IMR-90 (cell line): ENCODE results near the gene ADAMTS17. TPM values are rescaled to one million over a fixed set of nuclear protein-coding genes. Genes with fewer than 3 reads are reported as not detected.

ENCODE experiments used
- ATAC-seq: fragments of 200-7000 bp; cut with Tn5 transposase; 2 replicates; pipeline ENCODE4 v1.9.1; 2020; ENCODE audit warnings: low read depth, mild to moderate bottlenecking, moderate library complexity
- BruUV-seq: library from RNA; stranded (reverse); fragments of 400-500 nt; replicated peaks from 2 replicates; lab custom pipeline; 2021; lab: Mats Ljungman, UMichigan
- CTCF ChIA-PET: fragments of 300-600 bp; formaldehyde crosslinking; extraction: SDS; loops from one replicate; lab custom pipeline; 2021; ENCODE audit warnings: antibody characterized with exemption; lab: Yijun Ruan, JAX
- POLR2A ChIA-PET: fragments of 300-600 bp; sonication (Branson Sonifier 250); formaldehyde crosslinking; loops from one replicate; lab custom pipeline; 2022; ENCODE audit warnings: antibody characterized with exemption; ENCODE audit not compliant: unreplicated experiment; lab: Charles Lee
- DNase-seq: peaks from one replicate; pipeline ENCODE4 v3.0.0; 2013
- H2AFZ ChIP-seq: replicated peaks from 2 replicates; pipeline ENCODE3; 2013; ENCODE audit warnings: low read length, mild to moderate bottlenecking; ENCODE audit not compliant: poor library complexity
- H2AK5ac ChIP-seq: 2 replicates; pipeline ENCODE4 v1.6.1; 2013; ENCODE audit warnings: low read depth, low read length, inconsistent platforms
- H2AK9ac ChIP-seq: replicated peaks from 2 replicates; pipeline ENCODE3; 2013; ENCODE audit warnings: mild to moderate bottlenecking, low read depth, low read length, moderate library complexity; ENCODE audit not compliant: poor library complexity
- H2BK120ac ChIP-seq: 2 replicates; pipeline ENCODE4 v1.6.1; 2013; ENCODE audit warnings: low read depth, low read length, inconsistent platforms
- H2BK15ac ChIP-seq: 3 replicates; pipeline ENCODE4 v1.6.1; 2013; ENCODE audit warnings: low read depth, low read length, inconsistent platforms
- H2BK20ac ChIP-seq: 2 replicates; pipeline ENCODE4 v1.6.1; 2013; ENCODE audit warnings: low read depth, mild to moderate bottlenecking, inconsistent platforms, low read length, moderate library complexity
- H2BK5ac ChIP-seq: 2 replicates; pipeline ENCODE4 v1.6.1; 2013; ENCODE audit warnings: mild to moderate bottlenecking, low read depth, low read length, inconsistent platforms; ENCODE audit not compliant: poor library complexity, severe bottlenecking
- H3K14ac ChIP-seq: replicated peaks from 2 replicates; pipeline ENCODE4 v1.6.1; 2013; ENCODE audit warnings: low read depth, low read length, inconsistent platforms
- H3K18ac ChIP-seq: 2 replicates; pipeline ENCODE4 v1.6.1; 2013; ENCODE audit warnings: low read depth, low read length, control low read depth
- H3K23ac ChIP-seq: 2 replicates; pipeline ENCODE4 v1.6.1; 2013; ENCODE audit warnings: low read depth, low read length, inconsistent platforms
- H3K27ac ChIP-seq: 2 replicates; pipeline ENCODE4 v1.5.1; 2013; ENCODE audit warnings: mild to moderate bottlenecking, control low read depth, low read length; ENCODE audit not compliant: insufficient read depth
- H3K27me3 ChIP-seq: 2 replicates; pipeline ENCODE4 v1.6.1; 2013; ENCODE audit warnings: low read length; ENCODE audit not compliant: control insufficient read depth, insufficient read depth
- H3K36me3 ChIP-seq: 2 replicates; pipeline ENCODE4 v1.6.1; 2013; ENCODE audit warnings: low read length, mixed read lengths; ENCODE audit not compliant: control insufficient read depth, insufficient read depth
- H3K4ac ChIP-seq: 2 replicates; pipeline ENCODE4 v1.6.1; 2013; ENCODE audit warnings: low read depth, low read length, inconsistent platforms
- H3K4me1 ChIP-seq: 2 replicates; pipeline ENCODE4 v1.6.1; 2013; ENCODE audit warnings: low read length, mixed read lengths; ENCODE audit not compliant: control insufficient read depth, insufficient read depth
- H3K4me2 ChIP-seq: 2 replicates; pipeline ENCODE4 v1.6.1; 2013; ENCODE audit warnings: low read depth, mild to moderate bottlenecking, control low read depth, low read length, moderate library complexity
- H3K4me3 ChIP-seq: 2 replicates; pipeline ENCODE4 v1.5.1; 2013; ENCODE audit warnings: low read depth, mild to moderate bottlenecking, control low read depth, low read length, moderate library complexity; ENCODE audit not compliant: insufficient read depth
- H3K56ac ChIP-seq: 2 replicates; pipeline ENCODE4 v1.6.1; 2013; ENCODE audit warnings: low read length, inconsistent platforms; ENCODE audit not compliant: insufficient read depth; ENCODE audit errors: extremely low read depth
- H3K79me1 ChIP-seq, 2 experiments: 2 replicates each; pipeline ENCODE4 v1.6.1; 2013; ENCODE audit warnings: low read length in 2 of 2, inconsistent platforms in 1 of 2, low read depth in 1 of 2
- H3K9ac ChIP-seq: 2 replicates; pipeline ENCODE4 v1.6.1; 2013; ENCODE audit warnings: low read depth, low read length, control low read depth
- H3K9me1 ChIP-seq: 2 replicates; pipeline ENCODE4 v1.6.1; 2013; ENCODE audit warnings: low read length, inconsistent platforms; ENCODE audit not compliant: insufficient read depth
- H3K9me3 ChIP-seq: 2 replicates; pipeline ENCODE4 v1.6.1; 2013; ENCODE audit warnings: low read length; ENCODE audit not compliant: control insufficient read depth, insufficient read depth
- H4K20me1 ChIP-seq: 2 replicates; pipeline ENCODE4 v1.6.1; 2013; ENCODE audit warnings: low read length, inconsistent platforms; ENCODE audit not compliant: insufficient read depth
- H4K5ac ChIP-seq: 2 replicates; pipeline ENCODE4 v1.6.1; 2013; ENCODE audit warnings: mild to moderate bottlenecking, low read depth, low read length, control low read depth
- H4K8ac ChIP-seq, 2 experiments: 2 replicates each; pipeline ENCODE4 v1.6.1; 2013; ENCODE audit warnings: low read depth in 2 of 2, low read length in 2 of 2, control low read depth in 1 of 2, inconsistent platforms in 1 of 2
- H4K91ac ChIP-seq: 2 replicates; pipeline ENCODE4 v1.6.1; 2013; ENCODE audit warnings: low read depth, low read length, inconsistent platforms; ENCODE audit not compliant: insufficient read depth
- CTCF ChIP-seq: conservative IDR thresholded peaks from 2 replicates; pipeline ENCODE4 v1.5.1; 2012; ENCODE audit warnings: mild to moderate bottlenecking, low read depth, low read length, improper control_type of control experiment
- NFE2L2 ChIP-seq: fragments of 150-350 bp; IDR thresholded peaks from 2 replicates; pipeline ENCODE4 v1.6.1; 2016; ENCODE audit warnings: low read depth, mild to moderate bottlenecking, low read length
- POLR2A ChIP-seq: IDR thresholded peaks from 2 replicates; pipeline ENCODE4 v1.6.1; 2012; ENCODE audit warnings: mild to moderate bottlenecking, low read depth, low read length
- RFX5 ChIP-seq: IDR thresholded peaks from 2 replicates; pipeline ENCODE4 v1.8.0; 2012; ENCODE audit warnings: low read depth, mild to moderate bottlenecking, low read length, moderate library complexity
- SMC3 ChIP-seq: fragments of 150-350 bp; IDR thresholded peaks from 2 replicates; pipeline ENCODE4 v1.6.1; 2016; ENCODE audit warnings: low read depth, mild to moderate bottlenecking, antibody characterized with exemption, low read length, moderate library complexity
- WGBS, 2 experiments: methylation state at CpG; one replicate each; pipeline versions ENCODE4 v1.1.5 to v1.1.7; 2013; ENCODE audit warnings: missing lambda C conversion rate in 2 of 2; ENCODE audit not compliant: insufficient read length in 1 of 2; ENCODE audit errors: extremely low coverage in 2 of 2; 5-methylcytosine and 5-hydroxymethylcytosine counted together
- dilution Hi-C: fragments of 300-500 bp; cut with HindIII; formaldehyde crosslinking; loops from one replicate; pipeline ENCODE4 v1.14.3; 2018; ENCODE audit warnings: low sequenced_read_pairs; ENCODE audit not compliant: unreplicated experiment
- in situ Hi-C: fragments of 300-500 bp; cut with MboI; formaldehyde crosslinking; loops from 3 replicates; pipeline ENCODE4 v1.14.3; 2019; ENCODE audit warnings: low sequenced_read_pairs, inconsistent platforms, mixed read lengths
- intact Hi-C: fragments of 100-400 bp; cut with micrococcal nuclease; formaldehyde crosslinking; loops from 2 replicates; pipeline ENCODE4 v1.10.0; 2022
- polyA plus RNA-seq, 3 experiments: library from polyadenylated mRNA; depleted of rRNA; stranded (reverse); fragments of >200 nt; gene quantifications; 2 replicates each; pipeline ENCODE4 v1.2.3, GENCODE V29; 2012; ENCODE audit warnings: low replicate concordance in 1 of 3
- total RNA-seq: library from RNA; depleted of rRNA; stranded (reverse); fragments of >200 nt; gene quantifications from 2 replicates; pipeline ENCODE4 v1.2.3, GENCODE V29; 2012

ADAMTS17 gene
- total and polyA plus RNA-seq, 2 of the 4 experiments (the other 2 are of a cell fraction) = 0.03 TPM; not detected in 1

- Histone ChIP-seq H4K91ac (no peak overlapping the region; the same call in 1 of the 2 replicates), H3K4me3 (no peak overlapping the region), H3K14ac (no peak overlapping the region), H3K23ac (no peak overlapping the region), H2AK5ac (peak overlapping the region; percentile 2; the same call in 1 of the 2 replicates), H2BK15ac (0 out of 3 replicates have a peak overlapping the region, but pooled peaks have one; percentile 38), H3K4ac (no peak overlapping the region), H4K8ac (no peak overlapping the region), H2BK20ac (no peak overlapping the region), H4K5ac (no peak overlapping the region), H3K18ac (no peak overlapping the region), H3K27ac (no peak overlapping the region), H3K56ac (no peak overlapping the region), H3K79me1 (no peaks in the 10 kb centered on the region), H2AK9ac (no peak overlapping the region), H3K36me3 (no peaks in the 10 kb centered on the region), H2BK120ac (no peak overlapping the region), H3K9me1 (peaks cover 24% of the 10 kb centered on the region), H3K27me3 (no peaks in the 10 kb centered on the region), H4K20me1 (no peaks in the 10 kb centered on the region), H3K9ac (no peak overlapping the region), H3K4me2 (no peak overlapping the region), H3K4me1 (peaks cover 12% of the 10 kb centered on the region), H2BK5ac (no peak overlapping the region), H3K9me3 (peaks cover 3% of the 10 kb centered on the region; the same call in 1 of the 2 replicates), H2AFZ (no peak overlapping the region)
- CTCF ChIA-PET = no interaction called here
- intact Hi-C loops (no loop called here), in situ Hi-C loops (no loop called here), dilution Hi-C loops (no loop called here)
- POLR2A ChIA-PET = no interaction called here
- no peak for ATAC-seq
- no TSS peak for BruUV-seq
- TF ChIP-seq SMC3 (no peak), CTCF (no peak), POLR2A (no peak), NFE2L2 (no peak), RFX5 (no peak)
- DNase-seq = no peak
- WGBS, 2 experiments = 83% methylated on average over 3 of the region's 9 CpGs; no CpG with 5 or more reads in 1 of the 2 experiments
These were observed 245.6 kb downstream of the ADAMTS17 start for GRCh38 chr15:100096248-100096600.
